ENCODE data around the gene P3H2.

Gene P3H2

DNA sequence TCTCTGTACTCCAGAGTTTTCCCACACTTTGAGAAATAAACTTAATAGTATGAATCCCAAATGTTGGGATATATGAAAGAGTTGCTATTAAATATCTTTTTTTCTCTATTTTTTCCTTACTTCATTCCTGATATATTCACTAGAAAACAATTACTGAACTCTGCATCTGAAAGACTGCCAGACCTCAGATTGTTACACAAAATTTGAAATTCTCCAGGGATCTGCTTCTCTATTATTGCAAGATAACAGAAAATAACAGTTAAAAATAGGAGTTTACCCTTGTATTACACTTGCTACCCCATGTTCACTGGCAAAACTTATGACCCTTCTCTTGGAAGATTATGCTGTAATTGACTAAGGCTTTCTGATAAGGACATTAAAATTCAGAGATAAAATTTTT, 11.7 kb upstream of the P3H2 start:
- Mint-ChIP-seq H3K4me1 (no peaks in the 10 kb centered on the region), H3K9me3 (no peaks in the 10 kb centered on the region), H3K36me3 (no peaks in the 10 kb centered on the region), H3K4me3 (no peak overlapping the region), H3K27ac (no peak overlapping the region)
- ATAC-seq (no peak), DNase-seq (ENCODE audit: low spot score in 2 of 2) (no peak)

DNA sequence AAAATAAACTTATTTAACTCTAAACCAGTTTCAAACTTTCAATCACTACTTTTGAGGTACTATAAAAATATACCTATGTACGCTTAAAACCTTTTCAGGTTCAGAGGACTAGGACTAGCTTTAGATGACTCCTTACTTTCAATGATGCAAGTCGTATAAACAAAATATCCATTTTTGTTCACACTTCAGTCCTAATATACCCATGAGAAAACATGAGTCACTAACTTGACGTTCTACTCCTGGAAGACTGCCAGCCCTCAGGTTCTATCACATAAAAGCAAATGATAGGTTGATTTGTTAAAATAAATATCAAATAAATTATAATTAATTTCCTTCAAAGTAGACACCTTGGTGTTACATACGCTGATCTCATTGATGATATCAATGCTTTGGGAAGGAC, 10.6 kb upstream of the P3H2 start:
- Mint-ChIP-seq H3K36me3 (no peaks in the 10 kb centered on the region), H3K4me1 (no peaks in the 10 kb centered on the region), H3K4me3 (no peak overlapping the region), H3K9me3 (no peaks in the 10 kb centered on the region), H3K27ac (no peak overlapping the region)
- no peak for DNase-seq (ENCODE audit: low spot score in 2 of 2)
- ATAC-seq: no peak

DNA sequence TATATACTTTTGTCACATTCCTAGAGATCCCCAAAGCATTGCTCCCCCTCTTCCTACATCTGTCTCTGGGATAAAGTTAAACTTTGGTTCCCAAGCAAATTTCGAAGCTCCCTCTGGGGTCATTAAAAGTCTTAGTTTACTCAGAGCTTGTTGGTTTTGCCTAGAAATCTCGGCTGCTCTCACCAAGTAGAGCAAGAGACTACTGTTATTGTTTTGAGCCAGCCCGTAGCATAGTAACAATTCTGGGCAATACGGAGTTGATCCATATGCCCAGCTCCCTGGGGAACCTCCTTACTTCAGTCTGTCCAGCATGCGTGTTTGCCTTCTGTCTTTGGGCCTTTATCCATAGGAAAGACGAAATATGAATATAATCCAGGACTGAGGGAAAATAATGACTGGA, 10.0 kb upstream of the P3H2 start:
- Mint-ChIP-seq H3K36me3 (no peaks in the 10 kb centered on the region), H3K27ac (no peak overlapping the region), H3K9me3 (no peaks in the 10 kb centered on the region), H3K4me1 (no peaks in the 10 kb centered on the region), H3K4me3 (no peak overlapping the region)
- DNase-seq (ENCODE audit: low spot score in 2 of 2) (no peak), ATAC-seq (no peak)

DNA sequence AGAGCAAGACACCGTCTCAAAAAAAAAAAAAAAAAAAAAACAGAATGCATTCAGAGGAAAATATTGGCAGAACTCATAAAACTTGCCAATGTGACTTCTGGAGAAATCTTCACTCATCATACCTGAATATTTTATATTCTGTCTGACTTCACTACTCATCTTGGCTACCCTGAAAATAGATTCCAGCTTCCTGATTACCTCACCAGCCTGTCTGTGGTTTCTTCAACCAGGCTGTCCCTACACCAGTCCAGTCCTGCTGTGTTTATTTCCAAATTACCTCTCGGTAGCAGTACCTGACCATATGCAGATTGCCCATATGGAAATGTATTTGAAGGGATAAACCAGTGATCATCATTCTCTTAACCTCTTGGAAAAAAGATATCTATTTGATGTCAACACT, 9.3 kb upstream of the P3H2 start:
- H3K9me3 Mint-ChIP-seq: no peaks in the 10 kb centered on the region
- no peak overlapping the region for H3K4me3 Mint-ChIP-seq
- no peak for ATAC-seq
- DNase-seq (ENCODE audit: low spot score in 2 of 2): no peak
- H3K4me1 Mint-ChIP-seq: no peaks in the 10 kb centered on the region
- H3K27ac Mint-ChIP-seq: no peak overlapping the region
- no peaks in the 10 kb centered on the region for H3K36me3 Mint-ChIP-seq

DNA sequence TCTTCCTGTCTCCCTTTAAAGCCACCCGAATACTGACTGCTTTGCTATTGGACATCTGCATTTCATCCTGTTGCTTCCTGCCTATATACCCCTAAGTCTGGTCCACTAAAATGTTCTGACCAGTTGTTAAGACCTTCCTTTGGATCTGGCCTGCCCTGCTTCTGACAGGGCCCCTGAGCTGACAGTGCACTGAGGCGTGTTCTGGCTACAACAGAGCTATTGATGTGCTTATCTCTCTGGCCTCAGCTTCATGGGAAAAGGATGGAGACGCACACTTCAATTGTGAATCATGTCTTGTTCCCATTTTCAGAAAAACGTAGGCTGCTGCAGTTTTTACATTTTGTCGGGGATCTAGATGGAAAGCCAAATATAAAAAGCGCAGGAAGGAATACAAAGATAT, 7.1 kb upstream of the P3H2 start:
- Mint-ChIP-seq H3K27ac (no peak overlapping the region), H3K36me3 (no peaks in the 10 kb centered on the region), H3K4me3 (no peak overlapping the region), H3K9me3 (no peaks in the 10 kb centered on the region), H3K4me1 (no peaks in the 10 kb centered on the region)
- no peak for DNase-seq (ENCODE audit: low spot score in 2 of 2)
- no peak for ATAC-seq

DNA sequence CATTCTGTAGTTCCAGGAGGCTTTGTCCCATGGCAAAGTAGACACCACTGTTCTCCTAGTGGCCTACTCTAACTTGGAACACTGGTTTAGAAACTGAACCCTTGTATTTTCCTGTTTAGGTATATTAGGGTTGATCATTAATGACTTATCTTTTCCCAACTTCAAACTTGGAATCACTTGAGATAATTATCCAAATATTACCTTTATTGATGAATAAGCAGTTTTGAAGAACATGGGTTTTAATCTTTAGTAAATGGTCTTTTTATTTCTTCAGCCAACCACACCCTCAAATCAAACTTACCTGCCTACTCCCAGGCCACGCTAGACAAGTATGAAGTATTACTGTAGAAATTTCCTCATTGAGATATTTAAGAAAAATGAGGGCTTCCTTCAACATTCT, 6.5 kb upstream of the P3H2 start:
- no peaks in the 10 kb centered on the region for H3K9me3 Mint-ChIP-seq
- no peaks in the 10 kb centered on the region for H3K36me3 Mint-ChIP-seq
- H3K27ac Mint-ChIP-seq: no peak overlapping the region
- no peaks in the 10 kb centered on the region for H3K4me1 Mint-ChIP-seq
- DNase-seq (ENCODE audit: low spot score in 2 of 2): no peak
- no peak overlapping the region for H3K4me3 Mint-ChIP-seq
- ATAC-seq: no peak

DNA sequence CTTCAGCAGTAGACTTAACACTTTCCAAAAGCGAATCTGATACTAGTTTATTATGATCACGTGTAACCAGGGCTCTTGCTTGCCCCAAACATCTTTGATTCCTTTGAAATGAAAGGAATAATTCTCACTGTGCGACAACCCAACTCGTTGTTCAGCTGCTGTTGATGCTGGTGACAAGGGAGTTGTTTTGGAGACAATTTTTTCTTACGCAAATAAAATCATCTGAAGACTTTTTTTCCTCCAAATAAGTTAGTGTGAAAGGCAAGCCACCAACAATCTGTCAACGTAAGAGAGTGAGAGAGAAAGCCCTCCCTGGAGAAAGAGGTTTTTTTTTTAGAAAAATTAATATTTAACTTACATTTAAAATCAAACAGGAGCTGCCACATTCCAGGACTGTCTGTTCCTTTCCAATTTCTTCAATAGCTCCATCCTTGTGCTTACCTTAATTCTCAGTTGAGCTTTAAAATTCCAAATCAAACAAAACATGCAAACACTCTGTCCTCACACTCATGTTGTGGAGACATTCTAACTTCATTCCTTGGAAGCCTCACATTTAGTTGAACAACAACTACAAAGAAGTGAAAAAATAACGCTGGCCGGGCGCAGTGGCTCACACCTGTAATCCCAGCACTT, 4.9 kb upstream of the P3H2 start:
- DNase-seq (ENCODE audit: low spot score in 2 of 2): no peak
- Mint-ChIP-seq H3K4me3 (no peak overlapping the region), H3K9me3 (no peaks in the 10 kb centered on the region), H3K27ac (no peak overlapping the region), H3K36me3 (no peaks in the 10 kb centered on the region), H3K4me1 (no peaks in the 10 kb centered on the region)
- no peak for ATAC-seq

DNA sequence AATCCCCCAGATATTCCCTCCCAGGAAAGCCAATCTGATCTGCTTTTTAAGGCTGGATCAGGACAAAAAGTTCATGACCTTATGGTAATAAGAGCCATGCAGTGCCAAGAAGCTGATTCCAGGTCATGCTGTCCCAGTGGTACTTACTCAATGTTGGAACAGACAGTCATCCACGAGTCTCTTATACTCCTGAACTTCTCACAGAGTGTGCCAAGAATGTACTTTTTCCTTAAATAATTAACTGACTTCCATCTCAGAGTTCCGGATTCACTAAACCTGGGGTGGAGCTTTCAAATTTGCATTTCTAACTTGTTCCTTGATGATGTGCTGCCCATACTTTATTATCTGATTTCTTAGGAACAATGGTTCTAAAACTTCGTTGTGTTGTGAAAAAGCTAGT, 3.4 kb upstream of the P3H2 start:
- H3K4me1 Mint-ChIP-seq: peaks cover 9% of the 10 kb centered on the region
- H3K4me3 Mint-ChIP-seq: no peak overlapping the region
- no peak overlapping the region for H3K27ac Mint-ChIP-seq
- H3K9me3 Mint-ChIP-seq: no peaks in the 10 kb centered on the region
- H3K36me3 Mint-ChIP-seq: no peaks in the 10 kb centered on the region
- ATAC-seq: no peak
- no peak for DNase-seq (ENCODE audit: low spot score in 2 of 2)

DNA sequence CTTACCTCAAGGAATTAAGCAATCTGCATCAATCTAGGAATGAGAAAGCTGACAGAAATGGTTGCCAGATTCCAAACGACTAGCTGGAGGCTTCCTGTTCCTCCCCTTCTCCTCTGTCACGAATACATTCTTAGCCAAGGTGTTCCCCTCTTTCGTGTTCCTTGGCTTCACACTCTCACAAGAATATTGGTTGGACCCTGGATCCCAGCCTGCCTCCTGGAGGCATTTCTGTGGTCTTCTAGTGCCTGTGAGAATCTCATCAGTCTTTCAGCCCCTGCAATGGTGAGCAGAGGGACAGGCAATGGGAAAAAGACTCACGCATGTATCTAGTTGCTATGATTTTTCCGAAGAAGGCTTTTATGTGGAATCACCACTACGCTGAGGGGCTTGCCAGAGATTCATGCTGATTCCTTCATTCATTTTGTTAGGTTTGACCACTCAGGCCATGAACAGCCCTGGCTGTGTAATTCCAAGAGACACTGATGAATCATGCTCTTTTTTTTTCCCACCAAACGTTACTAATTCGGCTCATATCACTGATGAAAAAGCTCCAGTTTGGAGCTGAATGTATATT, 1.6 kb upstream of the P3H2 start:
- H3K9me3 Mint-ChIP-seq: no peaks in the 10 kb centered on the region
- no peak overlapping the region for H3K4me3 Mint-ChIP-seq
- no peak overlapping the region for H3K27ac Mint-ChIP-seq

DNA sequence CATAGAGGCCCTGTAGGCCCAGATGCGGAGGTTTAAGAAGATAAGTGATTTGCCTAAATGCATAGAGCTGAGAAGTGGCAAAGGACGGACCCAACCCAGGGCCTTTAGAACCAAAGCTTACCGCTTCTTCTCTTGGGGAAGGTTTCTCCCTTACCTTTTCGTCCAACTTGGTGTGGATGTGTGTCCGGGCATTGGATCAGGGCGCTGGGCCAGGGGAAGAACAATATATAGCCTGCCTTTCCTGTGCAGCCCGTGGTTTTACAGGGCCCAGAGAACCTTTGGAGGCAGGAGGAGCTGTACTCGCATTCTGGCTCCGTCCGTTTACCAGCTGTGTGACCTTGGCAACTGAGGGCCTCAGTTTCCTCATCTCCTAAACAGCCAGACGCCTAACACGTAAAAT, 686 bp upstream of the P3H2 start:
- Mint-ChIP-seq H3K9me3 (no peaks in the 10 kb centered on the region), H3K27ac (no peak overlapping the region), H3K4me1 (peaks cover 9% of the 10 kb centered on the region)

More for the DNA sequence above, 1.6 kb upstream of the P3H2 start:
- DNase-seq (ENCODE audit: low spot score in 2 of 2) (no peak), ATAC-seq (no peak)
- Mint-ChIP-seq H3K36me3 (no peaks in the 10 kb centered on the region), H3K4me1 (peaks cover 9% of the 10 kb centered on the region)

DNA sequence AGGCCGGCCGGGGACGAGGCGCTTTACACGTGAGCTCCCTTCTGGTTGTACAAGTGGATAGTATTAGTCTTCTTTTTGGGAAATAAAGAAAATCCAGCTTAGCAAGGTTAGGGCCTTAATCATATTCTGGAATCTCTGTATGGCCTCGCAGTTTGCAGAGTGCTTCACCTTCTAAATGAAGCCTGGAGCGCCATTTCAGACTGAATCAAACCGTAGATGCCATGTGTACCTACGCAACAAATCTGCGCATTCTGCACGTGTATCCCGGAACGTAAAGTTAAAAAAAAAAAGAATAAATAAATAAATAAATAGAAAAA, 322 bp upstream of the P3H2 start:
- no peak for DNase-seq (ENCODE audit: low spot score in 2 of 2)
- H3K36me3 Mint-ChIP-seq: no peaks in the 10 kb centered on the region
- H3K27ac Mint-ChIP-seq: no peak overlapping the region
- ATAC-seq: no peak
- H3K4me3 Mint-ChIP-seq: no peak overlapping the region
- H3K9me3 Mint-ChIP-seq: no peaks in the 10 kb centered on the region
- peaks cover 9% of the 10 kb centered on the region for H3K4me1 Mint-ChIP-seq

More for the DNA sequence above, 686 bp upstream of the P3H2 start:
- no peak overlapping the region for H3K4me3 Mint-ChIP-seq
- H3K36me3 Mint-ChIP-seq: no peaks in the 10 kb centered on the region
- DNase-seq (ENCODE audit: low spot score in 2 of 2): no peak
- ATAC-seq: no peak

DNA sequence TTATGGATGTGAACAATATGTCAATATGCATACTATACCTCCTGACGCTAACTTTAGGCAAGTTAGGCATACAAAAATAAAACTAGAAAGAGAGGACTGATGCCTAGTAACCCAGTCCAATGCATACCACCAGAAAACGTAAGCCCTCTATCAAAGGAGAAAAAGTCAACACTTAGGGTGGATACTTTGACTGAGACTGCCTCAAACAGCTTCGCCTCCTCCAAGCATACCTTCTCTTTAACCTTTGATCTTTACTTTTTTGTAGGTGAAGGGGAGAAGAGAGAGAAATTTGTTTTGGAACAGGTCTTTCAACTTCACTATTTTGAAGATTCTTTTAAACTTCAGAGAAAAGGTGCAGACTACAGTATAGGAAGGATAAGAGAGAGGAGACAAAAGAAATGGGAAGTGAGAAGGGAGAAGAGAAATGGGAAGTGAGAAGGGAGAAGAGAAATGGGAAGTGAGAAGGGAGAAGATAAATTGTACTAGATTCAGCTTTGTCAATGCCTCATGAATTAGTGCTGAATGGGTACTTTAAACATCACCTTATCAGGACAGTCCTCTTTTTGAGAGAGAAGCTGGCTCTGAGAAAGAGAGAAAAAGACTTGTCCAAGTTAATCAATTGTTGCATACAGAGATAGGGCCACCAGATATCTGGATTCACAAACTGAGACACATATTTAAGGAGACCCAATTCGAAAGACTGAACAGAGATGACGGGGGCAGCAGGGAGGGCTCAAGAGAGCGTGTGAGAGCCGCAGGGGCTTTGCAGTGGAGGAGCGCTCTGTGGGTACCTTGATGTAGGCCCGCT, 1.0 kb downstream of the P3H2 start:
- Mint-ChIP-seq H3K9me3 (no peaks in the 10 kb centered on the region), H3K27ac (no peak overlapping the region), H3K4me3 (peak overlapping the region; percentile 48), H3K36me3 (no peaks in the 10 kb centered on the region), H3K4me1 (peaks cover 9% of the 10 kb centered on the region)
- ATAC-seq: no peak
- no peak for DNase-seq (ENCODE audit: low spot score in 2 of 2)

DNA sequence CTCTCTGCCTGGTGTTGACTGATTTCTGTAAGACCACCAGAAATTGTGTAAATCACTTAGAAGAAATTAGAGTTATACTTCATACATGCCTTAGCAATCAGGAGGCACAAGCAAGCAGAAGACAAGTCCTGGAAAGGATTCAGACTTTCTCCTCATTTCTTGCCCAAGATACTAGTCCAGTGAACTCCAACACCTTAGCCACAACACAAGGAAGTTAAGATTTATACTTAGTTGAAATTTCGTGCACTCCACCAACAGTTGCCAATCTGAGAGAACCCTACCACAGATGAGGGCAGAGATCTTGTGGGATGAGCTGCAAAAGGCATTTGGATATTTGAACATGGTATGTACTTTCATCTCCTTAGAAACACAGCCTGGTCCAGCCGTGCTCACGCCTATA, 2.3 kb downstream of the P3H2 start:
- H3K4me1 Mint-ChIP-seq: peaks cover 9% of the 10 kb centered on the region
- no peak overlapping the region for H3K27ac Mint-ChIP-seq
- DNase-seq (ENCODE audit: low spot score in 2 of 2): no peak
- ATAC-seq: no peak
- H3K4me3 Mint-ChIP-seq: no peak overlapping the region
- no peaks in the 10 kb centered on the region for H3K36me3 Mint-ChIP-seq
- H3K9me3 Mint-ChIP-seq: no peaks in the 10 kb centered on the region

DNA sequence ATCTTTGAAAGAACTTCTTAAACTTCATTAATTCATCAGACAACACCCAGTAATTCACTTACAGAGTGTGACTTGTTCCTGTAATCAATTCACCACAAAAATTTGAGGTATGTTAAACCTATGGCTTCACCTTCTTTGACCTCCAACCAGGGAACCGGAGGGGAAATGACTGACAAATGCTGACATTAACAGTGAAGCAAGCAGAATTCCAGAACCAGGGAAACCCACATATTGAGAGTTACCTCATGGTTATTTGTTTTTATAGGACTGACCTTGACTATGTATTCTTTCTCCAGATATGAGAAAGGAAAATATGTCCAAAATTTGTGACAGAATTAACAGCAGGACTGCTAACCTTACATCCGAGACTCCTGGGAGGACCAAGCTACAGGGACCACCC, 2.7 kb downstream of the P3H2 start:
- H3K4me1 Mint-ChIP-seq: peaks cover 9% of the 10 kb centered on the region
- no peak overlapping the region for H3K4me3 Mint-ChIP-seq
- H3K9me3 Mint-ChIP-seq: no peaks in the 10 kb centered on the region
- H3K36me3 Mint-ChIP-seq: no peaks in the 10 kb centered on the region
- no peak overlapping the region for H3K27ac Mint-ChIP-seq
- DNase-seq (ENCODE audit: low spot score in 2 of 2) (no peak), ATAC-seq (no peak)

DNA sequence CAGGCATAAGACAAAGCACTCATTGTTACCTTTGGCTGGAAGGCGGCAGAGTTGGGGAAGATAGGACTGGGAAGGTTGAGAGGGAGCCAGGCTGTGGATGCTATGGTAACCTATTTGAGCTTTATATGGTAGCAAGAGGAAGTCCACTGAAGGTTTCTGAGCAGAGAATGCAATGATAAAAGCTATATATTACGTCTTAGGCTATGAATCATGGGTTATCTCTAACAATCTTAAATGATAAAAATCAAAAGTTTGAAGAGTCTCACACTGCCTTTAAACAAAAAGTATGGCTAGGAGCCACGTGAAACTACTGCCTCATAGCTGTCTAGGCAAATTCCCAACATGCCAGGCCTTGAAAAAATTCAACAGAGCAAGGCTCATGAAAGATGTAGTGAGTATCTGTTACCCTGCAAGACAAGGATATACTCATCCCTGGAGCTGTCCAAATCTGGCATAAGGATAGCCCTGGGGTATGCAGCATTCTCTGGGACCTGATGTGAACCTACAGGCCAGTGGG, 4.1 kb downstream of the P3H2 start:
- no peak for ATAC-seq
- no peak overlapping the region for H3K4me3 Mint-ChIP-seq
- H3K4me1 Mint-ChIP-seq: peaks cover 9% of the 10 kb centered on the region
- H3K9me3 Mint-ChIP-seq: no peaks in the 10 kb centered on the region
- no peak overlapping the region for H3K27ac Mint-ChIP-seq
- no peaks in the 10 kb centered on the region for H3K36me3 Mint-ChIP-seq
- no peak for DNase-seq (ENCODE audit: low spot score in 2 of 2)

DNA sequence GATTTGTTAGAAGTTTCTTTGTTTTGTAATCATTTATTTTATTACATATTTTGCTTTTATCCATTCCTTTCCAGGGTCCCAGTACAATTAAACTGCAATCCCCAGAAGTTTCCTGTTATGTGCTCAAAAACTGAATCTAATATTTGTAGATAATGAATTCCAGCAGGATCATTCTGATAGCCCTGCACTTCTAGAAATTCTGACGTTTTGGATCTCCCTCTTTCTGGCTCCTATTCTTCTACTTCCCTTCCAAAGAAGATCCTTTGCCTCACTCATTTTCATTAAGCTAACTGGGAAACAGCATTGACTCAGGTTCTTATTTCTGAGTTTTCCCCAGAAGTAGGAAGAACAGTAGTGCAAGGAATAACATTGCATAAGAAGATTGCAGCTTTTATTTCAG, 9.9 kb downstream of the P3H2 start:
- H3K4me3 Mint-ChIP-seq: no peak overlapping the region
- no peaks in the 10 kb centered on the region for H3K9me3 Mint-ChIP-seq
- no peaks in the 10 kb centered on the region for H3K4me1 Mint-ChIP-seq

More for the DNA sequence above, 9.9 kb downstream of the P3H2 start:
- ATAC-seq: no peak
- no peak for DNase-seq (ENCODE audit: low spot score in 2 of 2)
- Mint-ChIP-seq H3K27ac (no peak overlapping the region), H3K36me3 (no peaks in the 10 kb centered on the region)

Measured in stimulated activated effector memory CD8-positive, alpha-beta T cell treated with anti-CD3 and anti-CD28 coated beads, Interleukin-12 subunit alpha, Interleukin-12 subunit beta, amount 100 ng/mL, for 72 hours (primary cell).